Measurements from ENCODE around the gene CHST1.

The CHST1 gene

GRCh38 chr11:45665206-45665932 lies at the start of gene CHST1:
Gene CHST1 (minus strand): TSS chr11:45665622. CDS start chr11:45650923, 14,699 bp downstream.
- DNase-seq (ENCODE audit: low read depth in 2 of 2): peak in 1 of 2 donors; percentile 13

GRCh38 chr11:45713573-45713972 lies 48.2 kb upstream of the CHST1 start:
- DNase-seq (ENCODE audit: low read depth in 2 of 2): no peak

GRCh38 chr11:45710561-45710960 lies 45.1 kb upstream of the CHST1 start:
- no peak for DNase-seq (ENCODE audit: low read depth in 2 of 2)

- no peak for DNase-seq (ENCODE audit: low read depth in 2 of 2)
Observed at GRCh38 chr11:45708887-45709663, 43.7 kb upstream of the CHST1 start.

GRCh38 chr11:45704635-45705034 lies 39.2 kb upstream of the CHST1 start:
- no peak for DNase-seq (ENCODE audit: low read depth in 2 of 2)

GRCh38 chr11:45704133-45704532 lies 38.7 kb upstream of the CHST1 start:
- DNase-seq (ENCODE audit: low read depth in 2 of 2): no peak

- no peak for DNase-seq (ENCODE audit: low read depth in 2 of 2)
Observed at GRCh38 chr11:45702511-45702910, 37.1 kb upstream of the CHST1 start.

- no peak for DNase-seq (ENCODE audit: low read depth in 2 of 2)
Observed at GRCh38 chr11:45698777-45699497, 33.5 kb upstream of the CHST1 start.

GRCh38 chr11:45692808-45693453 lies 27.5 kb upstream of the CHST1 start:
- no peak for DNase-seq (ENCODE audit: low read depth in 2 of 2)

- no peak for DNase-seq (ENCODE audit: low read depth in 2 of 2)
Observed at GRCh38 chr11:45688472-45689033, 23.1 kb upstream of the CHST1 start.

GRCh38 chr11:45687836-45688235 lies 22.4 kb upstream of the CHST1 start:
- DNase-seq (ENCODE audit: low read depth in 2 of 2): no peak

GRCh38 chr11:45685964-45686537 lies 20.6 kb upstream of the CHST1 start:
- no peak for DNase-seq (ENCODE audit: low read depth in 2 of 2)

- DNase-seq (ENCODE audit: low read depth in 2 of 2): no peak
Observed at GRCh38 chr11:45684440-45684839, 19.0 kb upstream of the CHST1 start.

- DNase-seq (ENCODE audit: low read depth in 2 of 2): no peak
Observed at GRCh38 chr11:45683271-45684058, 18.0 kb upstream of the CHST1 start.

- DNase-seq (ENCODE audit: low read depth in 2 of 2): no peak
Observed at GRCh38 chr11:45679806-45680205, 14.4 kb upstream of the CHST1 start.

- DNase-seq (ENCODE audit: low read depth in 2 of 2): no peak
Observed at GRCh38 chr11:45678976-45679375, 13.6 kb upstream of the CHST1 start.

GRCh38 chr11:45677770-45678512 lies 12.5 kb upstream of the CHST1 start:
- no peak for DNase-seq (ENCODE audit: low read depth in 2 of 2)

GRCh38 chr11:45676522-45677095 lies 11.2 kb upstream of the CHST1 start:
- DNase-seq (ENCODE audit: low read depth in 2 of 2): no peak

GRCh38 chr11:45675646-45676045 lies 10.2 kb upstream of the CHST1 start:
- DNase-seq (ENCODE audit: low read depth in 2 of 2): no peak
